GF-D8 (cell line): ENCODE results near the gene CREG1.

Experiments
- DNase-seq: peaks from one replicate; lab custom pipeline; 2025; lab: John Stamatoyannopoulos, UW

The CREG1 gene

GRCh38 chr1:167503626-167504466 lies 49.7 kb downstream of the CREG1 start:
- no peak for DNase-seq

DNA sequence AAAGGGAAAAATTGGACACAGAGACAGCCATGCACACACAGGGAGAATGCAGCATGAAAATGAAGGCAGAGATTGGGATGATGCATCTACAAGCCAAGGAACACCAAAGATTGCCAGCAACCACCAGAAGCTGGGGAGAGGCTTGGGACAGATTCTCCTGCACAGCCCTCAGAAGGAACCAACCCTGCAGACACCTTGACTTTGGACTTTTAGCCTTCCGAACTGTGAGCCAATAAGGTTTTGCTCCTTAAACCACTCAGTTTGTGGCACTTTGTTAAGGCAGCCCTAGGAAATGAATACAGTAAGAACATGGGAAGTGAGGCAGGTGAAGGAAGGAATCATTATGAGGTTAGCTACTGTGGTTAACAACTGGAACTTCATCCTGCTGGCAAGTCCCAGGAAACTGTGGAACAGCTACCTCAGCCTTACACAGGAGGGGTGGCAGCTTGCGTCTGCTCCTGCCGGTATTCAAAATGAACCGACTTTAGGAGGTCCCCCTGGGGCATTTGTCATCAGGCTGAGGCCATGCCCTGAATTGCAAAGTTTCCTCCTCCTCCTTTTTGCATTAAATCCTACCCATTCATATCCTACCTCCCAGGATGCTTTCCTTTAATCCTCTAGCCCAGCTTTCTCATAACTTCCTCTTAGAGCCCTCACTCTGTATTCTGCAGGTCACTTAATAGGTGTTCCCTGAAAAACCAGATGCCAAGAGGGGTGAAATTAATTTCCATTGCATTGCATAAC lies 50.7 kb downstream of the CREG1 start:
- DNase-seq: no peak

GRCh38 chr1:167502192-167502551 lies 51.4 kb downstream of the CREG1 start:
- DNase-seq: no peak

GRCh38 chr1:167501515-167502191 lies 51.9 kb downstream of the CREG1 start:
- DNase-seq: no peak

- DNase-seq: no peak
Observed at GRCh38 chr1:167500283-167500860, 53.2 kb downstream of the CREG1 start.

DNA sequence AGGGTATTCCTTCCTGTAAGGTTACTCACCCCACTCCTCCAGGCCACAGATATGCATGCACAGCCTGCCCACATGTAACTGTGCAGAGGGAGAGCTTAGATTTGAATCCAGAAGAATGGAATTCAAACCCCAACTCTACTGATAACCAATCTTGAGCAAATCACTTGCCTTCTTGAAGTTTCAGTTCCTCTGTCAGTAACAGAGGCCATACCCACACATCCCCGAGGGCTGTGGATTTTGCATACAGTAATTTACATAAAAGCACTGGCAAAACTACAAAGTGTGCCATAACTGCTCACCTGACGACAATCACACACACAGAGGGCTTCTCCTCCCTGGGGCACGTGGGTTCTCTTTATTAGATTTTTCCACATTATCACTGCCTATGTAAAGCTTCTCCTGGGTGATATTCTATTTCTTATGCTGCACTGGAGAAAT lies 53.9 kb downstream of the CREG1 start:
- DNase-seq: no peak

DNA sequence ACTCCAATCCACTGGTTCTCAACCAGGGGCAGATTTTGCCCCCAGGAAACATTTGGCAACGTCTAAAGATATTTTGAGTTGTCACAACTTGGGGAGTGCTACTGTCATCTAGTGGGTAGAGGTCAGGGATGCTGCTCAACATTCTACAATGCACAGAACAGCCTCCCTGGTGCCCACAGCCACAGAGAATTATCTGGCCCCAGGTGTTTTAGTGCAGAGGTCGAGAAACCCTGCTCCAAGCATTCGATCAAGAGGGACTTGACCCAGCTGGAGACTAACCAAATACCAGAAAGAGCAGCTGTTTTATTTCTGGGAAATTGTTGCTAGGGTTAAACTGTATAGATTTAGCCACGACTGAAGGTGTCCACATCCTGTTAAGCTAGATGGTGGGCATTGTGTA lies 54.5 kb downstream of the CREG1 start:
- DNase-seq: no peak

- no peak for DNase-seq
Observed at GRCh38 chr1:167496797-167497619, 56.6 kb downstream of the CREG1 start.

DNA sequence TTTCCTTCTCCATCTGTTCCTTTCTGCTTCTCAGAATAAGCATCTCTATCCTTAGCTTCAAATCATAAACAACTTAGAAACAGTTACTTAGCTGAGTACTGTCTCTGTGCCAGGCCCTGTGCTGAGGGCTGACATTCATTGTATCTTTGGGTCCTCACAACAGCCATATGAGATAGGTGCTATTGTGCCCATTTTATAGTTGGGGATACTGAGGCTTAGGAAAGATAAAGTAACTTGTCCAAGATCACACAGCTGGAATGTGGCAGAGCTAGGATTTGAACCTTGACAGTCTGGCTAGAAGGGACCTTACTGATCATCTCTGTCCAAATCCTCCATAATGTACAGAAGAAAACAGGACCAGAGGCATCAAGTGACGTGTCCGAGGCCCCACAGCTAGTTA lies 60.2 kb downstream of the CREG1 start:
- DNase-seq: no peak

GRCh38 chr1:167492481-167492910 lies 61.1 kb downstream of the CREG1 start:
- no peak for DNase-seq

GRCh38 chr1:167491586-167492461 lies 61.7 kb downstream of the CREG1 start:
- DNase-seq: no peak
